GM12891 (cell line): ENCODE results near the gene AOC2. TPM values are rescaled to one million over a fixed set of nuclear protein-coding genes. Genes with fewer than 3 reads are reported as not detected.

Experiments
- DNase-seq: peaks from one replicate; pipeline ENCODE4 v3.0.0; 2011; ENCODE audit warnings: low spot score; ENCODE audit not compliant: insufficient read length
- FAIRE-seq: peaks from 2 replicates; lab custom pipeline; 2011; peaks lifted over from hg19 to GRCh38; lab: Jason Lieb, UNC
- PAX5 ChIP-seq: IDR thresholded peaks from 2 replicates; pipeline ENCODE4 v1.6.1; 2011; ENCODE audit warnings: low read length, moderate library complexity, mild to moderate bottlenecking; ENCODE audit not compliant: insufficient read depth, severe bottlenecking
- POLR2A ChIP-seq: IDR thresholded peaks from 2 replicates; pipeline ENCODE4 v1.6.1; 2011; ENCODE audit warnings: low read depth, low read length, control low read depth
- POLR2AphosphoS5 ChIP-seq: IDR thresholded peaks from 2 replicates; pipeline ENCODE4 v1.6.1; 2011; ENCODE audit warnings: low read depth, low read length, control low read depth
- POU2F2 ChIP-seq: IDR thresholded peaks from 2 replicates; pipeline ENCODE4 v1.6.1; 2011; ENCODE audit warnings: low read depth, mild to moderate bottlenecking, control low read depth, low read length, moderate library complexity
- SPI1 ChIP-seq: IDR thresholded peaks from 2 replicates; pipeline ENCODE4 v1.6.1; 2011; ENCODE audit warnings: low read depth, low read length, control low read depth
- TAF1 ChIP-seq: IDR thresholded peaks from 2 replicates; pipeline ENCODE4 v1.6.1; 2011; ENCODE audit warnings: low read depth, low read length, control low read depth
- polyA plus RNA-seq: library from polyadenylated mRNA; unstranded; fragments of >200 nt; gene quantifications from one replicate; pipeline ENCODE4 v1.2.1, GENCODE V29; 2012; ENCODE audit warnings: low read depth, missing spikeins, inconsistent platforms; ENCODE audit not compliant: missing spikeins

Gene AOC2
- 0.44 TPM for polyA plus RNA-seq

- FAIRE-seq (no peak), DNase-seq (no peak)
- TF ChIP-seq POLR2AphosphoS5 (no peak), PAX5 (no peak), TAF1 (no peak)
Measured at GRCh38 chr17:42844271-42844670, at the start of gene AOC2. TSS of gene AOC2 (plus strand) at chr17:42844580. CDS start at chr17:42844627, 47 bp downstream.

- FAIRE-seq (no peak), DNase-seq (no peak)
- TF ChIP-seq SPI1 (no peak), POLR2AphosphoS5 (no peak), PAX5 (no peak), POU2F2 (no peak), TAF1 (no peak), POLR2A (no peak)
Measured at GRCh38 chr17:42795061-42795460, 49.3 kb upstream of the AOC2 start.

- FAIRE-seq = no peak
- TF ChIP-seq PAX5 (no peak), POLR2AphosphoS5 (no peak), POU2F2 (no peak), TAF1 (no peak), SPI1 (no peak), POLR2A (no peak)
- DNase-seq = no peak
Measured at GRCh38 chr17:42795465-42795864, 48.9 kb upstream of the AOC2 start.

- TF ChIP-seq POU2F2 = no peak
- no peak for DNase-seq
- FAIRE-seq = no peak
Measured at GRCh38 chr17:42796066-42796758, 48.2 kb upstream of the AOC2 start.

GRCh38 chr17:42797067-42798007 is 47.0 kb upstream of the AOC2 start:
- DNase-seq (no peak), FAIRE-seq (no peak)
- no peak for TF ChIP-seq PAX5
- TF ChIP-seq POU2F2 = no peak
- TF ChIP-seq POLR2AphosphoS5 = no peak
- TF ChIP-seq SPI1 = no peak
- TF ChIP-seq POLR2A = no peak
- TF ChIP-seq TAF1 = no peak

- FAIRE-seq (no peak), DNase-seq (no peak)
- TF ChIP-seq POU2F2 (no peak), POLR2A (no peak), PAX5 (no peak), SPI1 (no peak), POLR2AphosphoS5 (no peak), TAF1 (no peak)
Measured at GRCh38 chr17:42798011-42798382, 46.4 kb upstream of the AOC2 start.

GRCh38 chr17:42798383-42799380 is 45.7 kb upstream of the AOC2 start, which contains the start of the genes CNTD1 and COA3:
TSS of gene CNTD1 (plus strand) at chr17:42798861. CDS start at chr17:42799068, 207 bp downstream.
TSS of gene COA3 (minus strand) at chr17:42798704. CDS start at chr17:42798681, 23 bp downstream.
- peak; percentile 94 for FAIRE-seq

GRCh38 chr17:42803074-42803883 is 41.1 kb upstream of the AOC2 start:
- TF ChIP-seq SPI1 (no peak), POLR2AphosphoS5 (no peak), POLR2A (no peak), POU2F2 (no peak), TAF1 (no peak), PAX5 (no peak)
- FAIRE-seq (no peak), DNase-seq (no peak)

More at GRCh38 chr17:42798383-42799380, 45.7 kb upstream of the AOC2 start, which contains the start of the genes CNTD1 and COA3:
- 0 out of 2 replicates have a peak, but pooled peaks have one; percentile 8 for TF ChIP-seq POU2F2
- TF ChIP-seq POLR2A = peak; percentile 55
- peak; percentile 69 for TF ChIP-seq TAF1
- TF ChIP-seq SPI1 = no peak
- peak; percentile 80 for TF ChIP-seq POLR2AphosphoS5
- TF ChIP-seq PAX5 = no peak
- DNase-seq = peak; percentile 96
